C1 segment of cervical spinal cord (tissue), 14 donors: ENCODE results near the gene PPIP5K1.
"Not testable (repeated sequence)": the region's sequence is repeated elsewhere in the genome, so short reads cannot be mapped to it uniquely, and the experiment has no call there.

Experiments
- DNase-seq, 14 donors: peaks; one replicate each; lab custom pipeline; 2025; lab: John Stamatoyannopoulos, UW

PPIP5K1 gene

GRCh38 chr15:43545426-43545825 lies 44.6 kb downstream of the PPIP5K1 start:
- DNase-seq, result no peak

GRCh38 chr15:43544266-43544665 lies 45.7 kb downstream of the PPIP5K1 start:
- no peak for DNase-seq

GRCh38 chr15:43541785-43542184 lies 48.2 kb downstream of the PPIP5K1 start:
- no peak for DNase-seq

- DNase-seq, result no peak
These were observed 51.9 kb downstream of the PPIP5K1 start for GRCh38 chr15:43538091-43538490.

- DNase-seq, result no peak
These were observed 55.1 kb downstream of the PPIP5K1 start for GRCh38 chr15:43534897-43535296.

- not testable (repeated sequence) for DNase-seq
These were observed 57.2 kb downstream of the PPIP5K1 start for GRCh38 chr15:43532826-43533225.

- DNase-seq, result peak in 2 of 14 donors; percentile 13 to 25
These were observed 58.9 kb downstream of the PPIP5K1 start for GRCh38 chr15:43531018-43531670.

- DNase-seq, result no peak
These were observed 60.2 kb downstream of the PPIP5K1 start for GRCh38 chr15:43529587-43530345.

- no peak for DNase-seq
These were observed 60.9 kb downstream of the PPIP5K1 start for GRCh38 chr15:43529141-43529540.

- peak in 1 of 14 donors; percentile 15 for DNase-seq
These were observed 61.4 kb downstream of the PPIP5K1 start for GRCh38 chr15:43528542-43529007.

GRCh38 chr15:43527802-43528541 lies 62.0 kb downstream of the PPIP5K1 start:
- DNase-seq, result peak in 1 of 14 donors; percentile 8

- no peak for DNase-seq
These were observed 62.8 kb downstream of the PPIP5K1 start for GRCh38 chr15:43527016-43527801.

GRCh38 chr15:43526261-43526930 lies 63.6 kb downstream of the PPIP5K1 start:
- peak in 1 of 14 donors; percentile 7 for DNase-seq

- no peak for DNase-seq
These were observed 64.9 kb downstream of the PPIP5K1 start for GRCh38 chr15:43525131-43525530.

GRCh38 chr15:43524254-43524845 lies 65.7 kb downstream of the PPIP5K1 start:
- no peak for DNase-seq

GRCh38 chr15:43523646-43524045 lies 66.4 kb downstream of the PPIP5K1 start:
- DNase-seq, result no peak

GRCh38 chr15:43522247-43522646 lies 67.8 kb downstream of the PPIP5K1 start:
- DNase-seq, result no peak

- no peak for DNase-seq
These were observed 68.6 kb downstream of the PPIP5K1 start for GRCh38 chr15:43521419-43521818.

- DNase-seq, result peak in 1 of 14 donors; percentile 30
These were observed 69.9 kb downstream of the PPIP5K1 start for GRCh38 chr15:43520138-43520537.

- peak in 8 of 14 donors; percentile 17 to 73 (median 46) for DNase-seq
These were observed 70.8 kb downstream of the PPIP5K1 start for GRCh38 chr15:43519196-43519595.
